EL (cell line): ENCODE results near the gene PLA2G4F.
A peak's percentile ranks its signal among the peaks of the same experiment; 100 is the strongest.

Experiments used
- DNase-seq: peaks from one replicate; pipeline ENCODE4 v3.0.0-alpha.2; 2016

Gene PLA2G4F

DNA sequence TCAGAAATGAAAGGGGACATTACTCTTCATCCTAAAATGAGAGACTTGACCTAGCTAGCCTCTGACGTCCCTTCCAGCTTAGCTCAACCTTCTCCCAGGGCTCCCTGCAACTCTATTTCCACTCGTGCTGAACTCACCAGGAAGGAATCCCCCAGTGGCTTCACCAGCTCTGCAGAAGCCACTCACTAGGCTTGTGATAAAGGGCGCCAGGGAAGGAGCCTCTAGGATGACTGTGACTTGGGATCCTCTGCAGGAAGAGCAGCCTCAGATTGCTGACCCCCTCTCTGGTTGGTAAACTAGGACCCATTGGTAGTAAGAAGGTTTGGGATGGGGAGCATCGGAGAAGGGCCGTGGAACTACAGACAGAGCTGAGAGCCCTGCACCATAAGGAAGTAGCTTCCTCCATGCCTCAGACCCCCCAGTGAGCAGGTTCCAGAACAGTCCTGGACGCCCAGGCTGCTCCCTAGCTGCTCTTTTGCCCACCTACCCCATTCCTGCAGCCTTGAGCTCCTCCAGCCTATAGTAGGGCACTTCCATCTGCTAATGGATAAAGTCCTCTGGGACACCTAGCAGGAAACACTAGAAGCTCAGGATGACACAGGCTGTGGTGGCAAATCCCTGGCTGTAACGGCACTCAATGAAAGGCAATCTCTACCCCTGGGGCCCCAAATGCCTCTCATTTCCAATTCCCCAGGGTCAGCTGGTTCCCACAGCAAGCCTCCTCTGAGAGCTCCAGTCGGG, 26.0 kb downstream of the PLA2G4F start:
- no peak for DNase-seq

GRCh38 chr15:42129364-42129763, 27.1 kb downstream of the PLA2G4F start:
- DNase-seq = no peak

GRCh38 chr15:42128476-42128875, 28.0 kb downstream of the PLA2G4F start:
- no peak for DNase-seq

- DNase-seq = no peak
Measured at GRCh38 chr15:42123546-42123945, 32.9 kb downstream of the PLA2G4F start.

- no peak for DNase-seq
Measured at GRCh38 chr15:42121682-42122081, 34.8 kb downstream of the PLA2G4F start.

DNA sequence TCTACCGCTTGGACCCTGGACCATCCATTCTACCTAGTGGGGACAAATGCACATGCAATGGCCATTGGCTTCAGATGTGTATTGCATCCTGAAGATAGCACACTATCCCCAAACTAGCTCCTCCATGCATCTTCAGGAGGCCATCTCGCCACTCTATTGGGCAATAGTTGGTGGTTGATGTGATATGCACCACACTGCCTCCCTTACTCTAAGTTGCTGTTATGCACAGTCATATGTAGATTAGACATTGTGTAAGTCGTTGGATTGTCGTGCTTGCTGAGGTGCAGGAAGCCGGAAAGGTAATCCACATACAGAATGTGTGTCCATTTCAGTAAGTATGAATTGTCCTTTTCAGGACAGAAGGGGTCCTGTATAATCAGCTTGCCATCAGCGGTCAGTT, 35.4 kb downstream of the PLA2G4F start:
- no peak for DNase-seq

DNA sequence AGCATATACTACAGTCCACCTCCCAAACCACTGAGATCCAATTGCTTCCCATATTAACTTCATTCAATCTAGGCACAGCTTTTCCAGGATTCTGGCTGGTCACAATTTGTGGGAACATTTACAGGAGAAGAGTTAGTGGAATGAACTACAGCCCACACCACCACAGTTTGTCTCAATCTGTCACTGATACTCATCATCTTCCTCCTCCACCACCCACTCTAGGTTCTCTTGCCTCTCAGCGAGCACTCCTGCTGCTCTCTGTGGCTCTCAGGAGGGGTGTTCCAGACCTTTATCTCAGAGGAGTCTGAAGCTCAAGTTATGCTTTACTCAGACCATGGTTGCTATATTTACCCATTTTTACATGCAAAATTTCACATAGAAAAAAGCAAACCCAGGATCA, 36.2 kb downstream of the PLA2G4F start:
- DNase-seq = no peak

DNA sequence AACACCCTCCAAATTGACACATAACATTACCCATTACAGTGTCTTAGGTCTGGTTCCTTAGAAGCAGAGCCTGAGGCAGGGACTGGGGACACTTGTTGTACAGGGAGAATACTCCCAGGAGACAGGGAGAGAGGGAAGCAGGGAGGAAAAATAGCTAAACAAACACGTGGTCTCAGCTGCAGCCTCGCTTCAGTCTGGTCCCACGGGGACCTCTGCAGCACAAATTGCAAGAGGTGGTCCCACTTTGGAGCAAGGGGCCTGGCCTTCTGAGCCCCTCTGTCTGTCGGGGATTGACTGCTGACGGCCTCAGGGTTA, 37.0 kb downstream of the PLA2G4F start:
- no peak for DNase-seq

DNA sequence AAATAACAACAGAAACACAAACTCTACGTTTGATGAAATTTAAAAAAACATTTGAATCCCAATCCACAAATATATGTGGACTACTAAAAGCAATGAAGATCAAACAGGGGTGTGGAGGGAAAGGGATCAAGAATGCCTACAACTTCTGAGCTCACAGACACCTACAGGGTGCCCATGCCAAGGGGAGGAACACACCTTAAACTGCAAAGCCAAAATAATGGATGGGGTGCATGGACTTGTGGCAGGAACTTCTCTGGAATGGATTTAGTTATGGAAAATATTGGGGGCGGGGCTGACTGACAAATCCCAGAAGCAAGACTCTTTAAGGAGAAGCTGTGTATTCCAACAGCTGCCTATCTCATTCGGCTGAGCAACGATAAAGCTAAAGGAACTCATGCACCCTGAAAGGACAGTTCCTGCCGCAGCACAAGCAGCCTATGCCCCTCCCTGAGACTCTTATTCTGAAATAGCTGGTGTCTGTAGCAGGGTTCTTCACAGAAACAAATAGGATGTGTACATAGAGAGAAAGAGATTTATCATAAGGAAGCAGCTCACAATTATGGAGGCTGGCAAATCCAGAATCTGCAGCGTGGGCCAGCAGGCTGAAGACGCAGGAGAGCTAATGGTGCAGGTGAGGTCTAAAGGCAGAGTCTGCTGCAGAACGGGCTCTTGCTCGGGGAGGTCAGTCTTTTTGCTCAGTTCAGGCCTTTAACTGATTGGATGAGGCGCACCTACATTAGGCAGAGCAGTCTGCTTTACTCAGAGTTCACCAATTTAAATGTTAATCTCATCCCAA, 37.6 kb downstream of the PLA2G4F start:
- no peak for DNase-seq

DNA sequence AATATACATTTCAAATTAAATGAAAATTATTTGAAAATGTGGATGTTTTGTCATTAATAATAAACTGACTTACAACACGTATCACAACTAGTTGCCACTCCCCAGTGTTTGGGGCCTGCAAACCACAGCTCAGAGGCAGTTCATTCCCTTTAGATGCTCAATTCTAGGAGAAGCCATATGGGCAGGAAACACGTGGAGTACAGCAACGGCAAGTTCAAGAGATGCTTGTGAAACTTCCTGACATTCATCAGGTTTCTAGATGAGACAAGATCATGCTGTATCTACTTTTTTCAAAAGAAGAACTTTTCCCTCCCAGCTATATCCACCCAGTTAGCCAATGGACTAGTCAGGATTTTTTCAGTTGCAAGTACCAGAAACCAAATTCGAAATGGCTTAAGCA, 44.5 kb downstream of the PLA2G4F start:
- DNase-seq = no peak

DNA sequence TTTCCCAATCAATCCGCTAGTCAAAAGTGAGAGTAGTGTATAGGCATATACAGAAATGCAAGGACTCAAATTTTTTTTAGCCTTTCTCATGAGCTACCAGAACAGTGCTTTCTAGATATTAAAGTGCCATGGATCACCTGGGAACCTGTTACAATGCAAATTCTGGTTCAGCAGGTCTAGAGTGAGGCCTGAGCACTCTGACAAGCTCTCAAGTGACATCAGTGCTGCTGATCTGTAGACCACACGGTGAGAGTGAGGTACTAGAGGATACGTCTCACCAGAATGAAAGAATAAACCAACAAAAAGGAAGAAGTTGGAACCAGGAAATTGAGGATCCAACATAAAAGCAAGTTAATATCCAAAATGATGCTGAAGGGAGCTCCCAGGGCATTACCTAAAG, 46.1 kb downstream of the PLA2G4F start:
- DNase-seq = no peak

GRCh38 chr15:42108806-42109205, 47.6 kb downstream of the PLA2G4F start:
- no peak for DNase-seq

GRCh38 chr15:42108189-42108588, 48.2 kb downstream of the PLA2G4F start:
- peak; percentile 32 for DNase-seq

DNA sequence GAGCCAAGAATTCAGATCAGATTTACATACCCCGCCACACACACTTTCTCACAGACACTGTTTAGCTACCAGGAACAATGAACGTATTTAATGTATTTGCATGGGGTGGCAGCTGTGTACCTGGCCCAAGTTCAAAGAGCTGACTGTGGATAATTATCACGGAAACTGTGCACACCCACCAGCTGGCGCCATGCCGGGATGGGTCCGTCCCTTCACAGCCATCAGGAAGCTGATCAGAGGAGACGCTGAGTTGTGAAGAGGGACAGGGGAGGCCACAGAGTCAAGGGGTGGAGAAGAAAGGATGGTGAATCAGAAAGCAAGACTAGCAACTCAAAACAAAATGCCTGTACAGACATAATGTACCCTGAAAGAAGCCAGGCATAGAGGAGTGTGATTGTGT, 49.0 kb downstream of the PLA2G4F start:
- no peak for DNase-seq

DNA sequence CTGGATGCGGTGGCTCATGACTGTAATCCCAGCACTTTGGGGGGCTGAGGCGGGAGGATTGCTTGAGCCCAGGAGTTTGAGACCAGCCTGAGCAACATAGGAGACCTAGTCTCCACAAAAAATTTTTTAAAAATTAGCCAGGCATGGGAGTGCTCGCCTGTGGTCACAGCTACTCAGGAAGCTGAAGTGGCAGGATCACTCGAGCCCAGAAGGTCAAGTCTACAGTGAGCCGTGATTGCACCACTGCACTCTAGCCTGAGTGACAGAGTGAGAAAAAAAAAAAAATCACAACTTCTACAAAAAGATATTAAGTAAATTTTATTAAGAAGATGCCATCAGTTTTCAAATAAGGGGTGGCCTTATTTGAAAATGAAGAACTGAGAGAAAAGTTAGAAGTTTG, 50.1 kb downstream of the PLA2G4F start:
- DNase-seq = no peak

DNA sequence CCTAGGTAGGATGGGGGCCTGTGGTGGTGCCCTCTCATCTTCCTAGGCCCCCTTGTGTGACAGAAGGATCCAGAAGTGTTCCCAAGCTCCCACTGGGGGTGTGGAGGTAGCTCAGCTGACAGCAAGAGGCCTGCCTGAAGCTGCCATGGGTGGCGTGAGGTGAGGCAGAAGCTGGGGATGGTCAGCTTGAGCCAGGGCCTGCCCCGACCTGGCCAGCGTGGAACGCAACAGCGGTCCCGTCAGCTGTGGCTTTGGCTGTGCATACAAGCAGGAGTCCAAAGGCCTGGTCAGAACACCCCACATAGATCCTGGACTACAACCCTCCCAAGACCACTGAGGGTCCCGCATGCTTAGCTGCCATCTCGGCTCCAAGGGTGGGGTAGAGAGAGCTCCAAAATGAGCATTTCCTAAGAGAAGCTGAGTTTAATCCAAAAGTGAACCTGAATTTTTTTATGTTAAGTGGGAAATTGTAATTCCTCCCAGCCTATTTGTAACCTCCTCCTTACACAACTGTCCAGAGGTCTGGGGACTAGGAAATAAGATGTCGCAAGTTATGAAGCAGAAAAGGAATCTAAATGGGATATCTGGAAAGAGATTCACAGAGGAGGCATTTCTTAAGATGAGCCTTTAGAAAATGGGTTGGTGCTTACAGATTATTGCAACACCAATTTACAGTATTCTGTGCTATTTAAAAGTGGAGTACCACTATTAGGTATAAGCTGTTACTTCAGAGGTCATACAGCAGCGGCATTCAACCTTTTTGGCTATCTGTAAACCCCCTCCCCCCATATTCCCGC, 52.1 kb downstream of the PLA2G4F start:
- DNase-seq = no peak

- peak; percentile 69 for DNase-seq
Measured at GRCh38 chr15:42102646-42103235, 53.7 kb downstream of the PLA2G4F start.

DNA sequence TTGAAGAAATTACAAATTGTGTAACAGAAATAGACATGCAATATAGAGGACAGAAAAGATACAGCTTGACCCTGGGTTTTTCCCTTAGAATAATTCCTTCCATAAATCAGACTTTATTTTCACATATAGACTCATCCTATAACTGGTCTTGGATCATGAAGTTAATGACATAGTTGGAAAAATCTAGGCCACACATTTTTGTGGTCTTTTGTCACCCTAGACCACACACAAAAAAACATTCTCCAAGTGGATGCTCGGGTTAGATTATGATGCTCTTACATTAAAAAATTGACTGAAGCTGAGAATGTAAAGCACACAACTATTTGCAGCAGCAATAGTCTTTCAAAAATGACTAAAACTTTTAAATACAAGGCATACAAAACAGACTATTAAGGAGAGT, 54.6 kb downstream of the PLA2G4F start:
- peak; percentile 60 for DNase-seq

- DNase-seq = peak; percentile 56
Measured at GRCh38 chr15:42100021-42100800, 56.2 kb downstream of the PLA2G4F start.

DNA sequence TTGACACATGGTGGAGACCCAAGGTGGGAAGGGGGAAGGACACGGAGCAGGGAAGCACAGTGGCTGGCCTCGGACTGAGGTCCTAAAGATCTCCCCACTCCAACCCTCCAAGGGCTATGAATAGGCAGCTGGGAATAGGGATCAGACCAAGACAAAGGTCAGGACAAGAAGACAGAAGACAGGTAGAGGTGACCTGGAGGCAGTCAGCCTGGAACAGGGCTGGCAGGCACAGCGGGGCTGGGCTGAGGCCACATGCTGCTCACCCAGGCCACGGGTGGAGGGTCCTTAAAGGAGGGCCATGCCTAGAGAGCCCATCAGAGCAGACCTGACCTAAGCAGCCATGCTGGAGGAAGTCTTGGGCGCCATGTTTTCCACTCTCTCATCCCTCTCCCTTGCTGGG, 59.4 kb downstream of the PLA2G4F start:
- no peak for DNase-seq

DNA sequence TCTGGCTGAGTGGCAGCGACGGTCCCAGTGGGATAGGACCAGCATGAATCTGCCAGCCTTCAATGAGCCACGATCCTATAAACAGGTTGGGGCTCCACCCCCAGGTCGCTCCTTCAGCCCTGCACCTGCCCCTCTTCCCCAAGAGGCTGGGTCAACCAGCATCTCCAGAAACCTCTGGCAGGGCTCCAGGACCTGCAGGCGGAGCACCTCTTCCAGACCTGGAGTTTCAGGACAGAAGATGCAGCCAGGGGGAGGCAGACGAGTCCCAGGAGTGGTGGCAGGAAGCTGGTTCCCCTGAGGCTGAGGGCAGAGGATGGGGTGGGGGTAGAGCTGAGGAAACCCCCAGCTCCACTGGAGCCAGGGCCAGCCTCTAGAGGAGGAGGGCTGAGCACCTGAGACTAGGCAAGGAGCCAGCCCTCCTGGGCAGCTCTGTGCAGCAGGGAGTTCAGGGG, 61.9 kb downstream of the PLA2G4F start, which contains the start of gene PLA2G4D:
PLA2G4D (minus strand) TSS at position 51 of the 452 bp plus-strand sequence. CDS start 103 bp downstream, outside the sequence.
- DNase-seq = no peak

- DNase-seq = no peak
Measured at GRCh38 chr15:42093966-42094365, 62.5 kb downstream of the PLA2G4F start.
